Stimulated activated CD4-positive, alpha-beta T cell treated with anti-CD3 and anti-CD28 coated beads, Interleukin-4, amount 100 ng/mL, for 1 hour (primary cell): ENCODE results near the gene PLCB1.

Source experiments
- DNase-seq: peaks from one replicate; pipeline ENCODE4 v3.0.0-alpha.2; 2020

PLCB1 gene

GRCh38 chr20:8932192-8933165 is 800.4 kb downstream of the PLCB1 start:
- no peak for DNase-seq

- DNase-seq, result no peak
Observed at GRCh38 chr20:8933381-8933807, 801.3 kb downstream of the PLCB1 start.

GRCh38 chr20:8934362-8934761 is 802.3 kb downstream of the PLCB1 start:
- no peak for DNase-seq
